Pancreas (tissue), 10 donors: ENCODE results near the gene KAT6B. TPM values are rescaled to one million over a fixed set of nuclear protein-coding genes. Genes with fewer than 3 reads are reported as not detected.

Experiments used
- ATAC-seq, 4 donors: fragments of 200-7000 bp; cut with Tn5 transposase; one replicate each; pipeline versions ENCODE4 v1.8.0 to v1.9.1; 2020; ENCODE audit warnings: mild to moderate bottlenecking in 4 of 4, moderate library complexity in 4 of 4
- DNase-seq, 6 donors: peaks; one replicate each; pipeline ENCODE4 v3.0.0-alpha.2; 2020
- FAIRE-seq: peaks from 2 replicates; lab custom pipeline; 2012; peaks lifted over from hg19 to GRCh38; lab: Jason Lieb, UNC
- H3K27ac ChIP-seq, 4 donors: fragments of 200-600 bp; sonication (generic); 1 replicate in 3 of 4; 2 replicates in 1 of 4; pipeline versions ENCODE4 v1.5.0 to v1.8.0; 2020
- H3K27me3 ChIP-seq, 4 donors: fragments of 200-600 bp; one replicate each; pipeline ENCODE4 v1.8.0; 2021
- H3K36me3 ChIP-seq, 3 donors: fragments of 200-600 bp; sonication (generic) in 1 of 3; one replicate each; pipeline versions ENCODE4 v1.5.0 to v1.8.0; 2020 to 2021
- H3K4me1 ChIP-seq, 3 donors: fragments of 200-600 bp; one replicate each; pipeline ENCODE4 v1.8.0; 2021
- H3K4me3 ChIP-seq, 4 donors: fragments of 200-600 bp; sonication (generic) in 2 of 4; one replicate each; pipeline versions ENCODE4 v1.5.0 to v1.8.0; 2020 to 2021
- H3K9me3 ChIP-seq, 4 donors: fragments of 200-600 bp; one replicate each; pipeline ENCODE4 v1.8.0; 2021
- CTCF ChIP-seq, 4 donors: fragments of 200-600 bp; sonication (generic) in 3 of 4; IDR thresholded peaks; one replicate each; pipeline versions ENCODE4 v1.5.0 to v1.8.0; 2021; ENCODE audit warnings: antibody characterized with exemption in 4 of 4
- WGBS, 2 donors: extraction: QIAGEN DNeasy Blood & Tissue Kit; methylation state at CpG; one replicate each; pipeline ENCODE4 v1.1.7; 2013; 5-methylcytosine and 5-hydroxymethylcytosine counted together
- intact Hi-C, 3 donors: fragments of 100-400 bp; cut with DNase I; formaldehyde crosslinking; loops; one replicate each; pipeline versions ENCODE4 v1.11.1 to v1.14.2; 2022
- polyA plus RNA-seq, 2 donors: library from polyadenylated mRNA; stranded (reverse); fragments of 200-250 nt; gene quantifications; one replicate each; pipeline ENCODE4 v1.2.3, GENCODE V29; 2013
- total RNA-seq, 6 donors: library from RNA; stranded (reverse); fragmentation: NEBNext Ultra II Directional in 4 of 6; extraction: Animal tissue kit (Norgen Biotek cat#: 25700) in 4 of 6; gene quantifications; one replicate each; pipeline versions ENCODE4 v1.2.1 to v1.2.4, GENCODE V29; 2021 to 2023
- donor health status: healthy with polysubstance abuse.
- donor health status: DM: no; HTN: no; CAD: no; lungs with moderate emphysema.
- donor health status: DM: no; HTN: no; CAD: no.
- donor health status: control.
- donor health status: control.
- donor health status: Bipolar disorder and iron deficiency.
- donor health status: DM: yes; HTN: yes; CAD: no.
- donor health status: DM: no; HTN: no; CAD: no.
- donor health status: DM: no; HTN: no; CAD: no.
- donor health status: DM: yes; HTN: yes; CAD: no.

KAT6B gene
- total and polyA plus RNA-seq, 8 donors: 7.6 to 28.6 (median 18.1) TPM

DNA sequence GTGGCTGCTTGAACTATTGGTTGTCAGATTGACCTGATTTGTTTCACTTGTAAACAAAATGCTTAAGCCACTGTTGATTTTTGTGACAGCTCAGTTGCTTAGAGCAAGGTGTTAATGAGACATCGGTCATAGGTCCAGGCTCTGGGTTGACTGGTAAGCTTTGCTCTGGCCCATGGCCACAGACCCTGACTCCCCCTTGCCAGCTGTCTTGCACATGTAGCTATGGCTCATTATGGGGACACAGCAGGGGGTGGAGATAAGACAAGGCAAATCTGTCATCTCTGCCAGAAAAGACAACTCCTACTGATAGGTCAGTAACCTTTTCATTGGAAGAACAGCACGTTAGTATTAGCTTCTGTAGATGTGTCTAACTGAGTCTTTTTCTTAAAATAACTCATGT lies 95.3 kb downstream of the KAT6B start:
- peak in 3 of 4 donors; percentile 7 to 44 (median 20) for ATAC-seq
- no peak for TF ChIP-seq CTCF (IDR thresholded peaks at IDR 0.05)
- Histone ChIP-seq H3K36me3 (no peaks in the 10 kb centered on the region), H3K27ac (peak overlapping the region in 1 of 4 donors; percentile 29), H3K27me3 (no peaks in the 10 kb centered on the region), H3K4me3 (no peak overlapping the region), H3K4me1 (peaks cover 48 to 52% (median 49%) of the 10 kb centered on the region in 3 donors), H3K9me3 (no peaks in the 10 kb centered on the region)
- FAIRE-seq: no peak
- DNase-seq: no peak
- intact Hi-C loops: no loop called here
- WGBS, 2 donors: 14% methylated on average over 2 of the region's 2 CpGs

- Histone ChIP-seq H3K27me3 (no peaks in the 10 kb centered on the region), H3K27ac (peak overlapping the region in 2 of 4 donors; percentile 29 to 57), H3K9me3 (no peaks in the 10 kb centered on the region), H3K4me1 (peaks cover 45 to 58% (median 54%) of the 10 kb centered on the region in 3 donors), H3K36me3 (no peaks in the 10 kb centered on the region), H3K4me3 (no peak overlapping the region)
- intact Hi-C loops: no loop called here
- FAIRE-seq (no peak), ATAC-seq (peak; percentile 33 to 46 (median 40)), DNase-seq (no peak)
- 28 to 41% methylated on average over 1 of the region's 1 CpG for WGBS, 2 donors
- TF ChIP-seq CTCF (IDR thresholded peaks at IDR 0.05): no peak
Measured at GRCh38 chr10:74922921-74923320, 96.5 kb downstream of the KAT6B start.

GRCh38 chr10:74923556-74923955 lies 97.2 kb downstream of the KAT6B start:
- ATAC-seq (peak; percentile 19 to 42 (median 30)), DNase-seq (no peak), FAIRE-seq (no peak)
- no peaks in the 10 kb centered on the region for H3K27me3 ChIP-seq
- H3K4me3 ChIP-seq: no peak overlapping the region
- peaks cover 49 to 63% (median 60%) of the 10 kb centered on the region in 3 donors for H3K4me1 ChIP-seq
- H3K36me3 ChIP-seq: no peaks in the 10 kb centered on the region
- 36 to 40% methylated on average over 4 of the region's 4 CpGs for whole genome bisulfite sequencing, 2 donors
- H3K9me3 ChIP-seq: no peaks in the 10 kb centered on the region
- intact Hi-C loops: no loop called here
- H3K27ac ChIP-seq: peak overlapping the region in 2 of 4 donors; percentile 29 to 57
- no peak for TF ChIP-seq CTCF (IDR thresholded peaks at IDR 0.05)

DNA sequence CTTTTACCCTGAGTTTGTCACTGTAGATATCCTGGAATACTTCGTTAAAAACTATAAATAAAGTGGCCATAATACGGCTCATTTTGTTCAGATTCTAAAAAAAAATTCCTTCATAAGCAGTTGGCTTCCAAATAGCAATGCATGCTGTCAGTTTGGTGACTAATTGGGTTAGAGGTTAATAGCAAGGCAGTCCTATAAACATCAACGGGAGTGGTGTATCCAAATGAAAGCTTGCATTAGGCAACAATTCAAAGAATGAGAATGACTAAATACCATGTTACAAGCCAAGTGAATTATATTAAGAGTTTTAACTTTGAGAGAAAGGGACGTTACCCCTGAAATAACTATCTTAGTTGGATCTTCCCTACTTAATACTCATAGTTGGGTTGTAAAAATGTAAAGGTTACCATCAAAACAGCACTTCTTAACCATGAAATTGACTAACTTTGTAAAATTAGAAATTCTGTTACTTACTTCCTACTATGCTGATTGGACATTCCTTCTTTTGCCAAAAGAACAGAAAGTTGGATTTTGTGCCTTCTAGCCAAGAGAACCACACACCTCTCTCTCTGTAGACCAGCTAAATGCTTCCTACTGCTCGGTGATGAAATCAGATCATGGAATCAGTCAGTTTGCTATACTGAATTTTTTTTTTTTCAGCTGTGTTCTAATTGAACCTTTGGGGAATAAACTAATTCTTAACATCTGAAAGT lies 98.0 kb downstream of the KAT6B start:
- Histone ChIP-seq H3K4me3 (no peak overlapping the region), H3K27ac (peak overlapping the region in 2 of 4 donors; percentile 29 to 57), H3K9me3 (no peaks in the 10 kb centered on the region), H3K36me3 (no peaks in the 10 kb centered on the region), H3K27me3 (no peaks in the 10 kb centered on the region), H3K4me1 (peaks cover 58 to 71% (median 68%) of the 10 kb centered on the region in 3 donors)
- 29 to 30% methylated on average over 5 of the region's 5 CpGs for WGBS, 2 donors
- TF ChIP-seq CTCF (IDR thresholded peaks at IDR 0.05): no peak
- FAIRE-seq: no peak
- intact Hi-C loops: no loop called here
- no peak for DNase-seq
- peak; percentile 32 to 69 (median 53) for ATAC-seq

- FAIRE-seq (no peak), DNase-seq (no peak), ATAC-seq (no peak)
- Histone ChIP-seq H3K27me3 (no peaks in the 10 kb centered on the region), H3K4me1 (peaks cover 65 to 80% (median 77%) of the 10 kb centered on the region in 3 donors), H3K36me3 (no peaks in the 10 kb centered on the region), H3K27ac (peak overlapping the region in 2 of 4 donors; percentile 29 to 57), H3K4me3 (no peak overlapping the region), H3K9me3 (no peaks in the 10 kb centered on the region)
- intact Hi-C loops: no loop called here
- no peak for TF ChIP-seq CTCF (IDR thresholded peaks at IDR 0.05)
- 71 to 81% methylated on average over 1 of the region's 1 CpG for whole genome bisulfite sequencing, 2 donors
Measured at GRCh38 chr10:74925291-74925690, 98.9 kb downstream of the KAT6B start.
